T follicular helper cell (primary cell): ENCODE measurements around the gene LCE1F.

Experiments
- DNase-seq: peaks from one replicate; pipeline ENCODE4 v3.0.0-alpha.2; 2020; ENCODE audit warnings: low read depth
- total RNA-seq, 2 experiments: gene quantifications; one replicate each; lab custom pipeline; 2026; lab: John Stamatoyannopoulos, UW

LCE1F gene
- 0 reads per million in 2 experiments for total RNA-seq

- no peak for DNase-seq
These were observed at the start of gene LCE1F for GRCh38 chr1:152774875-152775274. Gene LCE1F, plus strand, starts transcription at chr1:152775140. Its CDS starts 1,232 bp downstream, at chr1:152776372.

- DNase-seq = no peak
These were observed 49.7 kb upstream of the LCE1F start for GRCh38 chr1:152725261-152725660.

- DNase-seq = no peak
These were observed 46.0 kb upstream of the LCE1F start for GRCh38 chr1:152728986-152729385.

- DNase-seq = no peak
These were observed 39.3 kb upstream of the LCE1F start for GRCh38 chr1:152735648-152736047.

- DNase-seq = no peak
These were observed 36.9 kb upstream of the LCE1F start for GRCh38 chr1:152737997-152738396.

GRCh38 chr1:152739841-152740240 is 35.1 kb upstream of the LCE1F start:
- DNase-seq = no peak

GRCh38 chr1:152741656-152742055 is 33.3 kb upstream of the LCE1F start:
- DNase-seq = no peak

- no peak for DNase-seq
These were observed 31.4 kb upstream of the LCE1F start for GRCh38 chr1:152743371-152744145.

GRCh38 chr1:152745289-152745704 is 29.6 kb upstream of the LCE1F start:
- no peak for DNase-seq

- DNase-seq = no peak
These were observed 29.0 kb upstream of the LCE1F start for GRCh38 chr1:152745765-152746444.

GRCh38 chr1:152747831-152748230 is 27.1 kb upstream of the LCE1F start:
- DNase-seq = no peak

GRCh38 chr1:152752225-152752624 is 22.7 kb upstream of the LCE1F start:
- DNase-seq = no peak

GRCh38 chr1:152753586-152753985 is 21.4 kb upstream of the LCE1F start:
- DNase-seq = no peak

GRCh38 chr1:152756872-152757271 is 18.1 kb upstream of the LCE1F start:
- no peak for DNase-seq

- no peak for DNase-seq
These were observed 17.2 kb upstream of the LCE1F start, which contains the start of gene KPRP for GRCh38 chr1:152757747-152758146. Gene KPRP, plus strand, starts transcription at chr1:152758025. Its CDS starts 1,564 bp downstream, at chr1:152759589.

- no peak for DNase-seq
These were observed 16.3 kb upstream of the LCE1F start for GRCh38 chr1:152758636-152759035.

- no peak for DNase-seq
These were observed 15.3 kb upstream of the LCE1F start for GRCh38 chr1:152759453-152760173.

- no peak for DNase-seq
These were observed 14.3 kb upstream of the LCE1F start for GRCh38 chr1:152760551-152761190.

GRCh38 chr1:152761609-152762213 is 13.2 kb upstream of the LCE1F start:
- DNase-seq = no peak

- no peak for DNase-seq
These were observed 6.0 kb upstream of the LCE1F start for GRCh38 chr1:152768847-152769533.

- DNase-seq = no peak
These were observed 4.5 kb upstream of the LCE1F start for GRCh38 chr1:152770411-152770810.
